ENCODE data around the gene OR2G6. TPM values are rescaled to one million over a fixed set of nuclear protein-coding genes. Genes with fewer than 3 reads are reported as not detected.
"Not testable (repeated sequence)": the region's sequence is repeated elsewhere in the genome, so short reads cannot be mapped to it uniquely, and the experiment has no call there.

OR2G6 gene
- total and polyA plus RNA-seq, 3 donors from 2014 or later: not detected

DNA sequence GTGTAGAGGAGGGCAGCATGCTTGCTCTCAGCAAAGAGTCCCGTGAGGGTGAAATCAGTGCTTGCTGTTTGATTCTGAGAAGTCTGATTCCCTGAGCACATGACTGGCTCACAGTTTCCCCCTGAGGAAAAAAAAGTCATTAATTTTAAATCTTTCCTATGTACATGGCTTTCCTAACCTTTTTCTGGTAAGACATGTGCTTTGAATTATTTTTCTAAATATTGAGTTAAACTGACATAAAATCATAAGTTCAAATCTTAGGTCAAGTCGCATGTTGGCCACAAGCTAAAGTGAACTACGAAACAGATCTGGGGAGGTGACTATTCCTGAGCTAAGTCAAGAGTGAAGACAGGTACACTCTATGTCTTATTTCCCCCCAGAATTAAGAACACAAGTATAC lies 66.8 kb downstream of the OR2G6 start, which contains the start of gene OR2T34:
TSS of gene OR2T34 (minus strand) at position 101 of the 400 bp plus-strand sequence. CDS start at position 101, 0 bp downstream.
- 85 to 90% methylated on average over 3 of the region's 3 CpGs for WGBS, 2 donors
- DNase-seq; intact Hi-C loops (cut with DNase I; ENCODE audit: low total_unique reads); H3K4me3 ChIP-seq; H3K27ac ChIP-seq; H3K27me3 ChIP-seq; H3K9me3 ChIP-seq; H3K36me3 ChIP-seq (ENCODE audit: low read depth, missing control alignments); H3K4me1 ChIP-seq: not testable (repeated sequence)

DNA sequence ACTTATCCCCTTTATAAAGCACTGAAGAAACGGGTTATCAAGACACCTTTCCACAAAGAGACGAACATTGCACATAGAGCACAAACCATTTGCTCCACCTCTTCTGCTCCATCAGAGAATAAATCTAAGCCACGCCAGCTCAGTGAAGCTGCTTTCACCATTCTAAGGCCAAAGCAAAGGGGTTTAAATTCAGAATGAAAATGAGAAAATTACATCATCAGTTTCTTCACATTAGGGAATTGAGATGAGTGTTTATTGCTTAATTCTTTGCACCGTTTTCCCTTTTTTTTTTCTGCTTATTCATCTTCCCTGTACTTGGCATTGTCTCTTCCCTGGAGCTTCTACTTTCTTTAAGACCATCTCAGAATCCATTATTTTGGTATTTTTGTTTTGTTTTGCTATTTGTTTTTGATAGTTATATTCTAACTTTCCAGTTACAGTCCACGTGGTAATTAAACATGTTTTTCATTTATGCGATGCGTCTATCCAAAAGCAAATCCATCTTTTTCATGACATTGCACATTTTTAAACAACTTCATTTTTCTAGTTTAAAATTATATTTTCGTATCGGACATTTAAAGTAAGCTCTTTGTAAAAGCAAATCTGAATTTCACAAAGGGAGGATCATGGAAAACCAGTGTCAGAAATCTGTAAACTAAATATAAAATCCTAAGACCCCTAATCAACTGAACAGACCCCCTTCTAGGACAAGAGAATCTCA lies 68.5 kb downstream of the OR2G6 start:
- H3K9me3 ChIP-seq: no peaks in the 10 kb centered on the region
- H3K36me3 ChIP-seq (ENCODE audit: low read depth, missing control alignments): no peaks in the 10 kb centered on the region
- DNase-seq: no peak
- intact Hi-C loops (cut with DNase I; ENCODE audit: low total_unique reads): no loop called here
- H3K27ac ChIP-seq: no peak overlapping the region
- no peaks in the 10 kb centered on the region for H3K27me3 ChIP-seq
- no peaks in the 10 kb centered on the region for H3K4me1 ChIP-seq
- 83 to 85% methylated on average over 9 of the region's 9 CpGs for WGBS, 2 donors
- TF ChIP-seq POLR2A (IDR thresholded peaks at IDR 0.05): no peak
- no peak for TF ChIP-seq CTCF (IDR thresholded peaks at IDR 0.05)
- H3K4me3 ChIP-seq: no peak overlapping the region

Other genes with a start within 250 kb of the OR2G6 start
- 1 to 10 TPM in 1 of 2 donors, under 1 TPM in 1; 0.12 to 1.9 TPM for gene OR2T33, start 230.1 kb upstream of the OR2G6 start, total RNA-seq
- not detected for gene OR2T33, start 230.1 kb upstream of the OR2G6 start, polyA plus RNA-seq (ENCODE audit: insufficient read depth, low read depth, low replicate concordance)
- under 1 TPM in 1 of 2 donors, not detected in 1; 0.06 TPM for gene OR2T12, start 204.6 kb upstream of the OR2G6 start, total RNA-seq
- not detected for gene OR2T12, start 204.6 kb upstream of the OR2G6 start, polyA plus RNA-seq (ENCODE audit: insufficient read depth, low read depth, low replicate concordance)
- gene OR2M7, start 183.5 kb upstream of the OR2G6 start, total RNA-seq: under 1 TPM in 1 of 2 donors, not detected in 1; 0.43 TPM
- not detected for gene OR2M7, start 183.5 kb upstream of the OR2G6 start, polyA plus RNA-seq (ENCODE audit: insufficient read depth, low read depth, low replicate concordance)
- not detected for gene OR14C36, start 159.3 kb upstream of the OR2G6 start, total RNA-seq
- gene OR14C36, start 159.3 kb upstream of the OR2G6 start, polyA plus RNA-seq (ENCODE audit: insufficient read depth, low read depth, low replicate concordance): not detected
- not detected for gene OR2T4, start 146.4 kb upstream of the OR2G6 start, total RNA-seq
- gene OR2T4, start 146.4 kb upstream of the OR2G6 start, polyA plus RNA-seq (ENCODE audit: insufficient read depth, low read depth, low replicate concordance): not detected
- under 1 TPM in 1 of 2 donors, not detected in 1; 0.06 TPM for gene OR2T6, start 132.3 kb upstream of the OR2G6 start, total RNA-seq
- not detected for gene OR2T6, start 132.3 kb upstream of the OR2G6 start, polyA plus RNA-seq (ENCODE audit: insufficient read depth, low read depth, low replicate concordance)
- not detected for gene OR2T1, start 105.0 kb upstream of the OR2G6 start, total RNA-seq
- gene OR2T1, start 105.0 kb upstream of the OR2G6 start, polyA plus RNA-seq (ENCODE audit: insufficient read depth, low read depth, low replicate concordance): not detected
- gene OR2T2, start 62.4 kb upstream of the OR2G6 start, total RNA-seq: not detected
- not detected for gene OR2T2, start 62.4 kb upstream of the OR2G6 start, polyA plus RNA-seq (ENCODE audit: insufficient read depth, low read depth, low replicate concordance)
- gene OR2T3, start 34.7 kb upstream of the OR2G6 start, total RNA-seq: not detected
- gene OR2T3, start 34.7 kb upstream of the OR2G6 start, polyA plus RNA-seq (ENCODE audit: insufficient read depth, low read depth, low replicate concordance): not detected
- gene OR2T5, start 19.5 kb upstream of the OR2G6 start, total RNA-seq: not detected
- gene OR2T5, start 19.5 kb upstream of the OR2G6 start, polyA plus RNA-seq (ENCODE audit: insufficient read depth, low read depth, low replicate concordance): not detected
- gene OR2T29, start 54.7 kb downstream of the OR2G6 start, total RNA-seq: not detected
- gene OR2T29, start 54.7 kb downstream of the OR2G6 start, polyA plus RNA-seq (ENCODE audit: insufficient read depth, low read depth, low replicate concordance): not detected
- gene OR2T34, start 66.7 kb downstream of the OR2G6 start, total RNA-seq: not detected
- not detected for gene OR2T34, start 66.7 kb downstream of the OR2G6 start, polyA plus RNA-seq (ENCODE audit: insufficient read depth, low read depth, low replicate concordance)
- not detected for gene OR2T10, start 89.6 kb downstream of the OR2G6 start, total RNA-seq
- not detected for gene OR2T10, start 89.6 kb downstream of the OR2G6 start, polyA plus RNA-seq (ENCODE audit: insufficient read depth, low read depth, low replicate concordance)
- gene OR2T11, start 127.0 kb downstream of the OR2G6 start, total RNA-seq: not detected
- gene OR2T11, start 127.0 kb downstream of the OR2G6 start, polyA plus RNA-seq (ENCODE audit: insufficient read depth, low read depth, low replicate concordance): not detected
- gene OR2T35, start 137.2 kb downstream of the OR2G6 start, total RNA-seq: not detected
- not detected for gene OR2T35, start 137.2 kb downstream of the OR2G6 start, polyA plus RNA-seq (ENCODE audit: insufficient read depth, low read depth, low replicate concordance)
- gene OR2T27, start 147.5 kb downstream of the OR2G6 start, total RNA-seq: not detected
- gene OR2T27, start 147.5 kb downstream of the OR2G6 start, polyA plus RNA-seq (ENCODE audit: insufficient read depth, low read depth, low replicate concordance): not detected
- under 1 TPM in 1 of 2 donors, not detected in 1; 0.43 TPM for gene OR14I1, start 194.7 kb downstream of the OR2G6 start, total RNA-seq
- gene OR14I1, start 194.7 kb downstream of the OR2G6 start, polyA plus RNA-seq (ENCODE audit: insufficient read depth, low read depth, low replicate concordance): not detected
- gene LYPD8, start 247.7 kb downstream of the OR2G6 start, total RNA-seq: under 1 TPM; 0.43 to 0.79 TPM
- gene LYPD8, start 247.7 kb downstream of the OR2G6 start, polyA plus RNA-seq (ENCODE audit: insufficient read depth, low read depth, low replicate concordance): 0.91 TPM